ENCODE measurements around the gene HYAL1.

HYAL1 gene

DNA sequence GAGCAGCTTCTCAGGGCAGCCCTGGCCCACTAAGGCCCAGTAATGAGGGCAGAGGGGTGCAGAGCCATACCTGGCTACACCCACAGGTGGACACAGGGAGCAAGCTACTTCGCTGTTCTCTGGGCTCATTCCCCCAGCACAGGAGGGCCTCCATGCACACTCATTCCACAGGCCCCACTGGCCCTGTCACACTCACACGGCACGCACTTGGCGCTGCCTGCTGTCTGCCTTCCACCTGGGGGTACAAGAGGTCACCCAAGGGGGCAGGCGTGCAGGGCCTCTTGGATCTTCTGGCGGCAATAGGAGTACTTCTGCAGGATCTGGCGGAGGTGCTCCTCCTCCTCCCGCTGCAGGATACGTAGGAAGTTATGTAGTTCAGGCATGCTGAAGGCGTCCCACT is 27.0 kb upstream of the HYAL1 start:
- DNase-seq = no peak
- H3K4me3 ChIP-seq (ENCODE audit: low read depth, low read length) = no peak overlapping the region
- H3K36me3 ChIP-seq (replicated peaks) = peaks cover 30% of the 10 kb centered on the region
- H3K27me3 ChIP-seq (replicated peaks) = no peaks in the 10 kb centered on the region
- TF ChIP-seq, protein P1, sequence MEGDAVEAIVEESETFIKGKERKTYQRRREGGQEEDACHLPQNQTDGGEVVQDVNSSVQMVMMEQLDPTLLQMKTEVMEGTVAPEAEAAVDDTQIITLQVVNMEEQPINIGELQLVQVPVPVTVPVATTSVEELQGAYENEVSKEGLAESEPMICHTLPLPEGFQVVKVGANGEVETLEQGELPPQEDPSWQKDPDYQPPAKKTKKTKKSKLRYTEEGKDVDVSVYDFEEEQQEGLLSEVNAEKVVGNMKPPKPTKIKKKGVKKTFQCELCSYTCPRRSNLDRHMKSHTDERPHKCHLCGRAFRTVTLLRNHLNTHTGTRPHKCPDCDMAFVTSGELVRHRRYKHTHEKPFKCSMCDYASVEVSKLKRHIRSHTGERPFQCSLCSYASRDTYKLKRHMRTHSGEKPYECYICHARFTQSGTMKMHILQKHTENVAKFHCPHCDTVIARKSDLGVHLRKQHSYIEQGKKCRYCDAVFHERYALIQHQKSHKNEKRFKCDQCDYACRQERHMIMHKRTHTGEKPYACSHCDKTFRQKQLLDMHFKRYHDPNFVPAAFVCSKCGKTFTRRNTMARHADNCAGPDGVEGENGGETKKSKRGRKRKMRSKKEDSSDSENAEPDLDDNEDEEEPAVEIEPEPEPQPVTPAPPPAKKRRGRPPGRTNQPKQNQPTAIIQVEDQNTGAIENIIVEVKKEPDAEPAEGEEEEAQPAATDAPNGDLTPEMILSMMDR (IDR thresholded peaks at IDR 0.05; ENCODE audit: low read depth, low read length, missing control alignments) = no peak
- no peak overlapping the region for H3K27ac ChIP-seq
- in situ Hi-C loops (cut with HindIII; ENCODE audit: low pct_ligation_motif_present, low sequenced_read_pairs) = no loop called here

DNA sequence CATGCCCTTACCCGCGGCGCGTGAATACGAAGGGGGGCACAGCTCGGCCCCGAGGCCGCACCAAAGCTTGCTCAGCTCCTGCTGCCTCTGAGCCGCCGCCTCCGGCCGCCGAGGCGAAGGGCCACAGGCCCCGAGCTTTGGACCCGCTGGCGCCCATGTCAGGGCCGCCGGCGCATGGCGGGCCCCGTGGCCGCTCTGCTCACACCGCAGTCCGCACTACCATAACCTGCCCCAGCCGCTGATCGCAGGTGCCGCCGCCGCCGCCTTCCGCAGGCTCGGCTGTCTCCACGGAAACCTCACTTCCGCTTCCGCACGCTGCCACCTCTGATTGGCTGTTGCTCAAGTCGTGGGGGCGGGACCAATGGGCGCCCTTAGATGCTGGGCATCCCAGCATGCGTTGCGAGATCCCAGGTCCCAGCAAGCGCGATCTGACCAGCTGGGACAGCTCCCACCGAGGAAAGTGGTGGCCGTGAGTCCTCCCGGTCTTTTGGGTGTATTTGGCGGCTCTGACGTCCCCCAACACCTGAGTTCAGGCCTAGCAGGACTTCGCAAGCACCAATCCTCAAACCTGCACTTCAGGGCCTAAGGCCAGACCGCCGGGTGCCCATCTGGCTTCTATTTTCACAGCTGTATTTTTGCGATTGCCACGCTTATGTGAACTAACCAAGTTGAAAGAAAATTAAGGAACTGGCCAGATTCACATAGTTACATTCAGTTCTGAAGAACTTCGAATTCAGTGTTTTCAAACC is 24.7 kb upstream of the HYAL1 start, which contains the start of gene TUSC2:
TSS of gene TUSC2 (minus strand) at position 281 of the 749 bp plus-strand sequence. CDS start at position 157, 124 bp downstream.
- Histone ChIP-seq H3K27ac (peak within 1 kb of the TSS; percentile 26), H3K4me3 (ENCODE audit: low read depth, low read length) (peak within 1 kb of the TSS; percentile 84), H3K36me3 (replicated peaks) (peaks cover 30% of the 10 kb centered on the region), H3K27me3 (replicated peaks) (no peaks in the 10 kb centered on the region)
- peak; percentile 95 for DNase-seq
- TF ChIP-seq, protein P1 (IDR thresholded peaks at IDR 0.05; ENCODE audit: low read depth, low read length, missing control alignments) = no peak
- in situ Hi-C loops (cut with HindIII; ENCODE audit: low pct_ligation_motif_present, low sequenced_read_pairs) = no loop called here

DNA sequence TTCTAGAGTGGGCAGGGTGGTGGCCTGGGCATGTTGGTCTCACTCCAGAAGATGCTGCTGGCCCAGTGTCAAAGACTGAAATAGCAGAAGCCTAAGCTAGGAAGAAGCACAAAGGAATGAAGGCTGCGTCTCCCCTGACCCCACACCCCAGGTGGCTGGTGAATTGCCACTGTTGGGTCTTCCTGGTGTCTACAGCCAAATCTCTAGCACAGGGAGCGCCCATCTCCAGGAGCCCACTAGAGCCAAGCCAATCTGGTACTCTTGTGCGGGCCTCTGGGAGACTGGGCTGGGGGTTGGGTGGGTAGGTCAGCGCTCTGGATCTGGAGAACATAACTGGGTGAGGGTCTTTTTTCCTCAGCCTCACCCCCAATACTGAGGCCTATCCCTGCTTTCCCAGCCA is 23.8 kb upstream of the HYAL1 start:
- no peak overlapping the region for H3K27ac ChIP-seq
- H3K27me3 ChIP-seq (replicated peaks) = no peaks in the 10 kb centered on the region
- in situ Hi-C loops (cut with HindIII; ENCODE audit: low pct_ligation_motif_present, low sequenced_read_pairs) = no loop called here
- peak overlapping the region; percentile 84 for H3K4me3 ChIP-seq (ENCODE audit: low read depth, low read length)
- DNase-seq = no peak
- TF ChIP-seq, protein P1 (IDR thresholded peaks at IDR 0.05; ENCODE audit: low read depth, low read length, missing control alignments) = no peak
- H3K36me3 ChIP-seq (replicated peaks) = peaks cover 30% of the 10 kb centered on the region

DNA sequence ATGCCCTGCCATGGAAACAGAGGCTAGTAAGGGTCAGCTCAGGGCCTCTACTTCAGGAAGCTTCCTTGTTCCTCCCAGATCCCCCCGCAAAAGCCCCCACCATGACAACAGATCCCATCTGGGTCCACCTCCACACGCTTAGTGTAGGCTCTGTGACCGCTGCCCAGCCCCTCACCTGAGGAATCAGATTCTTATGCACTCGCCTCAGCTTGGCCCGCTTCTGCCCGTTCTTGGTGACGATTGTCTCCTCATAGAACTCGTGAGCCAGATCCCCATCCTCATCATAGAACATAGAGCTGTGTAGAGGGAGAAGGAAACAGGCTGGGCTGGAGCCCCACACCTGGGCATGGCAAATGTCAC is 22.8 kb upstream of the HYAL1 start:
- no peak for DNase-seq
- in situ Hi-C loops (cut with HindIII; ENCODE audit: low pct_ligation_motif_present, low sequenced_read_pairs) = no loop called here
- H3K4me3 ChIP-seq (ENCODE audit: low read depth, low read length) = no peak overlapping the region
- no peaks in the 10 kb centered on the region for H3K27me3 ChIP-seq (replicated peaks)
- no peak overlapping the region for H3K27ac ChIP-seq
- peaks cover 22% of the 10 kb centered on the region for H3K36me3 ChIP-seq (replicated peaks)
- TF ChIP-seq, protein P1 (IDR thresholded peaks at IDR 0.05; ENCODE audit: low read depth, low read length, missing control alignments) = no peak

DNA sequence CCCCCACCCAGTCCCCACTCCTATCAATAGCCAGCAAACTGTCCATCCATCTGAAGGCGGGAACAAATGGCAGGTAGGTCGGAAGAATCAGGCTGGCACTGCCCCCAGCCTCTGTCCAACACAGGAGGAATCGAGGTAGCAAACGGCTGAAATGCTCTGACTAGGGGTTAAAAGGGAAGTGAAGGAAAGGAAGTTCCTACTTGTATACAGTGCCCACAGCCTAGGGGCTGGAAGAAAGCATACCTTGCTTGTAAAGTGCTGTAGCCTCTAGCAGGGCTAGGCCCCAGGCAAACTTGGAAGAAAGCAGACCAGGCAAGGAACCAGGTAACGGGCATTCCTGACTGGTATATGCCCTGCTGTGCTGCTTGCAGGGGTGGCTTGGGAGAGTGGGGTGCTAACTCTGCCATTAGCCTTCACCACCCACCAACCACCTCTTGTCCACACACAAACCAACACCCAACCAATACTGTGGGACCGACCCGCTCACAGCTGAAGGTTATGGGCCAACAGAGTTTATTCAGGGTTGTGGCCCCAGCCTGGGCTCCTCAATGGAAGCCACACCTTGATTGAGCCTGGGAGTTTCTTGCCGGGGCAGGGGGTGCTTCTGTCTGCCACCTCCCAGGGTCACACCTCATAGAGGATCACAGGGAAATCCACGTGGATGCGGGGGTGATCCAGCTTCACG is 22.3 kb upstream of the HYAL1 start:
- H3K27me3 ChIP-seq (replicated peaks) = no peaks in the 10 kb centered on the region
- in situ Hi-C loops (cut with HindIII; ENCODE audit: low pct_ligation_motif_present, low sequenced_read_pairs) = no loop called here
- no peak for DNase-seq
- TF ChIP-seq, protein P1 (IDR thresholded peaks at IDR 0.05; ENCODE audit: low read depth, low read length, missing control alignments) = no peak
- H3K27ac ChIP-seq = no peak overlapping the region
- H3K36me3 ChIP-seq (replicated peaks) = peaks cover 17% of the 10 kb centered on the region
- H3K4me3 ChIP-seq (ENCODE audit: low read depth, low read length) = no peak overlapping the region

Data from brain microvascular endothelial cell (primary cell).